Renal cortical epithelial cell (primary cell): ENCODE data around the gene RERE. TPM values are rescaled to one million over a fixed set of nuclear protein-coding genes. Genes with fewer than 3 reads are reported as not detected.

Experiments used
- DNase-seq: peaks from one replicate; pipeline ENCODE4 v3.0.0-alpha.2; 2011; ENCODE audit warnings: low read depth
- total RNA-seq: library from RNA; depleted of rRNA; stranded (reverse); fragments of >200 nt; gene quantifications from 2 replicates; pipeline ENCODE4 v1.2.3, GENCODE V29; 2014

Gene RERE
- total RNA-seq, 1 donor from 2014 or later = 57.8 TPM

DNA sequence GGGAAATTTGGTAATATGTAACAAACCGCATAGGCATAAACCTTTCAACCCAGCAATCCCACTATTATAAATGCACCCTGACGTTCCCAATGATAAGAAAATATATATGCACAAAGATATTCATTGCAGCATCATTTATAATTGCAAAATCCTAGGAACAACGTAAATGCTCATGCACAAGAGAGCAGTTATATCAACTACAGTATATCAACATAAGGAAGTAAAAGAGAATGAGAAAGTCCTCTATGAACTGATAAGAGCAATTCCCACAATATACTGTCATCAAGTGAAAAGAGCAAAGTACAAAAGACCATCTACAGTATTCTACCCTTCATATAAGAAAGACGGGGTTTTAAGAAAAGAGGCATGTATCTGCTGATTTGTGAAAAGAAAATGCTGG is 269.6 kb downstream of the RERE start:
- no peak for DNase-seq

DNA sequence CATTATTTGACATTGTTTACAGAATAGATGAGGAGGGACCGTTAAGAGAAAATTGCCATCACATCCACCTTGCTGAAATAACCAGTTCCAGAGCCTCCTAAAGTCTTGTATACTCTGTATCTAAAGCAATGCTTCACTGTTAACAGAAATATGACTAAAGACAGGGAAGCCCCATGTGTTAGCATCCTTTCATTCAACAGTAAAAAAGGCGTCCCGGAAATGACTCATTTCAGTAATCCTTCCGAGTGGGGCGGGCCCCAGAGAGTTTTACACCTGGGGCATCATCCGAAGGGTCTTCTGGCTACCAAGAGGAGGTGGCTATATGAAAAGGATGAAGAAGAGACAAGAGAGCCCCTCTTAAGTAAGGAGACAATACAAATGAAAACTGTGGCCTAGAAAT is 272.4 kb downstream of the RERE start:
- no peak for DNase-seq

DNA sequence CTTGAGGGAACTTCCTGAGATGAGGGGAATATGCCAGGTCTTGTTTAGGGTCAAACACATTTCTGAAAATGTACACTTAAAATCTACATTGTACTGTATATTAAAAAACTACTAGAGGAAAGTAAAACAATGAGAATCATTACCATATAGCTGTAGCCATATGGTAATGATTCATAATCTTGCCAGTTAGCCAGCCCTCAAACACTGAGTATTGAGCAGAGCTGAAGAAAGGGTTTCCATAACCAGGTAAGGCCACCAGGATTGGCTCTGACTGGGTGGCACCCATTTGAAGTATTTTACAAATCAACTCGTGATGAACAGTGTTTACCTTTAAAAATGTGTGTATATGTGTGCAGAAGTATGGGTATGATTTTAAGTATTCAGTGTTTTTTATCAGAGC is 272.8 kb downstream of the RERE start:
- DNase-seq = no peak

DNA sequence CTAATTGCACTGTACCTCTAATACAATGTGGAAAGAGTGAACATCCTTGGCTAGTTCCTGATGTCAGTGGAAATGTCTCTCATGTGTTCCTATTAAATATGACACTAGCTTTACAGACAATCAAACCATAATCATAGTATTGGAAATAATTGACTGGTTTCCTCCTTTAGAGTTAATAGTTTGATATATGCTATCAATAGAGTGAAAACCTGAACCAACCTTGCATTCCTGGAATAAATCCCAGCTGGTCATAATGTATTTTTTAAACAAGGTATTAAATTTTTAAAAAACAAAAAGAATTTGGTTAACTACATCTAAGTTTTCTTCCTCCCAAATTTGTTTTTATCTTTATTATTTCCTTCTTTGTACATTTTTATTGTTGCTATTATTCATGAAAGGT is 273.5 kb downstream of the RERE start:
- DNase-seq = no peak

DNA sequence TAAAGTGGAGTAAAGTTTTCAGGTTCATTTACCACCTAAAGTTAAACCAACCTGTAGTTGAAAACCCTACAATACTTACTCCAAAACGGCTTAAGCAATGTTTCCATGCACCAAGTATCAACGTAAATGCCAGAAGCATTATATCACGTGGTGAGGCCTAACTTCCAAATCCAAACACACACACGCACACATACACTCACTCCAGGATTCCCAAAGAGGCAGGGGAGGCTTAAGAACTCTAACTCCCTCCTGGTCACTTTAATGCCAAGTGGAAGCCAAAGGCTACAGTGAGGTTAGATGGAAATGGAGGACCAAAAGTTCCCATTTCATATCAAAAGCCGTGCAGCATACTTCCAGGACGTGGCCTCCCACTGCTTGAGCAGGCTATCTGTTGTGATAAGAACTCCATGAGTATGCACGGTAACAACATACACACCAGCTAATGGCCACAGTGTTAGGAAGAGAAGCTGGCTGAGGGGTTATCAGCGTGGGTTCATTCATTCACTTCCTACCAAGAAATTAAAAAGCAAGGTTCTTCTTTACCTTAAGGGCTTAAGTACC is 275.4 kb downstream of the RERE start:
- peak; percentile 49 for DNase-seq

DNA sequence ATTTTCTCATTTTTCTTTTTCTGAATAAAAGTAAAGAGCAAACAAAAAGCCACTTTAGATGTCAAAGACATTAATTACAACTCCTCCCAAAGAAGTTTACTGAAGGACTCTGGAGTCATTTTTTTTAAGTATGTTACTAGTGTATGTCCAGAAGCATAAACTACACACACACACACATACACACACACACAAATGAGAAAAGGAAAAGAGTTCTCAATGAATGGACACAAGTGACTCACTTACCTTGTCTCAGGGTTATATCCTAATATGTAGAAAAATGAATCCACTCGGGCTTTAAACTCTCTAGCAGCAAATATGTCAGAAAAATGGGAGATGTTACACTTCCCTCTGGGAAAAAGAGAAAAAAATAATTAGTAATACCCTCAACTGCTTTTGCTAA is 276.5 kb downstream of the RERE start:
- DNase-seq = peak; percentile 66

DNA sequence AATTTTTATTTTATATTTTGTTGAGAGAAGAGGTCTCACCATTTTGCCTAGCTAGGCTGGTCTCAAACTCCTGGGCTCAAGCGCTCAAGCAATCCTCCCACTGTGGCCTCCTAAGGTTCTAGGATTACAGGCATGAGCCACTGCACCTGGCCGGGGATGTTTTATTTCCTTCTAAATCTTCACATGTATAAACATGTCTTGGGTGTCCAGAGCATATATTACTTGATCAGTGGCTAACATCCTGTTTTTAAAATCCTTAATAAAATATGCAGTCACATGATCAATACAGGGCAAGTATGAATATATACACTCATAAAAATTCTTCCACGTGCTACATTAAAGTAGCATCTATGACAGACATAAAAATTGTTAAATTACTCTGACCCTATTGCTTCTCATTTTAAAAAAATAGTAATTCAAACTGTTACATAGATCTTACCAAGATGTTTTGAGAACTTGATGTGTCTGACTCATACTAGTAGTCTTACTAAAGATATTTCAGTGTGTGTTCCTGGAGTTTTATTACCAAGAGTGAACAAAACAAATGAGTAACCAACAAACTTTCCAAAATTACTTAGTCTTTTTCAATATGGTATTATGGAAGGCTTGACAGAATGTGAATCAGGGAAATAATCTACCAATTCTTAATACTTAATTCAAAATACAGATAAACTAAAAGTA is 277.0 kb downstream of the RERE start:
- DNase-seq = peak; percentile 94

DNA sequence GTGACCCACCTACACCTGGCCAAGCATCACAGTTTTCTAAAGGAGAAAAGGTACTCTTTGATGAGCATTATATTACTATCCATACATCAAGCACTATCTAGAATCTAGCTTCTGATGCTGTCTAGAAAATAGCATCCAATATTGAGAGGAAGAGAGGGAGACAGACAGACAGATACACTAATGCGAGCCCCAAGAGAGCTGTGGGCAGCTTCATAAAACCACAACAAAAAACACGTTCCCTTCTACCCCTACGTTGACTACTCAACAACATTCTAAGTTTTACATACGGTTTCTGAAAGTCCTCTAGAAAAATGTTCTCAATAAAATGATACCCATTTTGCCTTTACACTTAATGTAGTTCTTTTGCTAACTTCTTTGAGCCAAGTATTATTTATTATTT is 277.8 kb downstream of the RERE start:
- no peak for DNase-seq

DNA sequence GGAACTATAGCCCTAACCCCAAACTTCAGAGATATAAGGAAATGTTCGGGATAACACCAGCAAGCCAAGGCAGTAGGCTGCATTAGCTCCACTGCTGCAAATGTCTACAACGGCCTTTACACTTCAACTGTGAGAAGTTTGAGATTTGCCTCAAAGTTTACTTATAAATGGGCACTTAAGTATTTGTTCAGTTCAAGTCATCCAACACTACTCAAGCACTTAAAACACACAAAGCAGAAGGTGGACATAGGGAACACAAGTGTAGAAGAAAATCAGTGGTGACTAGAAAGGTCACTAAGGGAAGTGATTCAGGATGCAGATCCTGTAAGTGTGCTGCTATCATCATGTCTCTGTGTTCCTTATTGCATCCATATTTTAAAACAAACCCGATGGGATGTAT is 278.9 kb downstream of the RERE start:
- no peak for DNase-seq

DNA sequence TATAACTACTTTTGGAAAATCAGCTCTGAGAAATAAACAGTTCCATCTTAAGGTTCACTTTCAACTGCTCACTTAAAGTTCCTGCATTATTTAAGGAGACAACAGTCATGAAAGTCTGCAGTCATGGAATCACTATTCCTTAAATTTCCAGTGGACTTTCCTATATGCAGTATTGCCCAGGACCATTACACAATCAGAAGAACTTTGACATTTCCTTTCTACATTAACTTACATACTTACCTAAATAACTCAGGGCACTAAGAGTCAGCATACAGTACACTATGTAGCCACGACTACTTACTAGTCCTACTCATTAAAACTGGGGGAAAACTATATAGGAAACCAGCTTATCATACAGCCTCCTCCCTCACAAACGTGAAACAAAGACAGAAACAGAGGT is 279.4 kb downstream of the RERE start:
- no peak for DNase-seq

DNA sequence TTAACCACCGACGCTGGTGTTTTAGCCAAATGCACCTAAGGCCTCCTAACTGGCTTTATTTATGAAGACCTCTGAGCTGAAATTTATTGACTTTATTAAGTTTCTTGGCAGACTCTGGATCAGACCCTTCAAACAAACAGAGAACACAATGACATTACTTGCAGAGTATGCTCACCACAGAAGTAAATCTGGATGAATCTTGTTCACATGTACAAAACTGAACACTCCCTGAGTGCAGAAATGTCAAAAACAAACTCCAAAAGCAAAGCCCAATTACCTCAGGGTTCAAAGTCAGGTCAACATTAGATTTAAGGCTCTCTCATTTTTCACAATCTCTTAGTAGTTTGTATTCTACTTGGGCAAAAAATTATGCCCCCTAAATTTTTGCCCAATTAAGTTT is 280.9 kb downstream of the RERE start:
- DNase-seq = peak; percentile 22

DNA sequence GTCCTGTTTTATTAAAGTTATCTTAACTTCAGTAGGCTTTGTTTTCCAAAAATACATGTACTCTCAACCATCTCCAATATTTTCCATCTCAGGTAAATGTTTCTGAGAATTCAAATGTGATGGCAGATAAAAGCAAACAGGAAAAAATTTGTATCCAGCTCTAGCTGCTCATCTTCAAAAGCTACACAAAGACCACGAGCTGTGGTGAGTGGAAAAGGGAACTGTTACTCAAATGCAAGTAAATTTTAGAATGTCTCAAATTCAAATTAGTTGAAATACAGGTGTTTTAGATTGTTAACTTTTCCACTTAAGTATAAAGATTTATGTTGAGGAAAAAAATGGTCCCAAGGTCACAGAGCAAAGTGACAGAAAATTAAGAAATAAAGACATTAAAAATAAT is 283.5 kb downstream of the RERE start:
- DNase-seq = no peak

DNA sequence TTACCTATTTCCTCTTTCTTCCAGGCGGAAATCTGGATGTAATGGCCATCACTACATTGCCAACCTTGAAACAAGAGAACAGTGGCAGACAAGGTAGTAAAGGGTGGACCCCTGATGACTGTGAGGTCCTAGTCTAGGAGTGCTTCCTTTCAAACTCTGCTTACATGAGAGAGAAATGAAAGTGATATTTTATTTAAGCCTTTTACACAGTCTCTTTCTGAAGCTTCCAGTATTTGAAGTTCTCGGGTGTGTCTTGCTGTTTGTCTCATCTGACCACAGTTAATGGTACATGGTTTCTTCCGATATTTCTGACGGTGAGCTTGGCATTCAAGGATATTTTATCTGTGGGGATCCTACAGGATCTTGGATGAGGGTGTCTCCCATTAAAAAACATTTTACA is 284.3 kb downstream of the RERE start:
- DNase-seq = no peak

DNA sequence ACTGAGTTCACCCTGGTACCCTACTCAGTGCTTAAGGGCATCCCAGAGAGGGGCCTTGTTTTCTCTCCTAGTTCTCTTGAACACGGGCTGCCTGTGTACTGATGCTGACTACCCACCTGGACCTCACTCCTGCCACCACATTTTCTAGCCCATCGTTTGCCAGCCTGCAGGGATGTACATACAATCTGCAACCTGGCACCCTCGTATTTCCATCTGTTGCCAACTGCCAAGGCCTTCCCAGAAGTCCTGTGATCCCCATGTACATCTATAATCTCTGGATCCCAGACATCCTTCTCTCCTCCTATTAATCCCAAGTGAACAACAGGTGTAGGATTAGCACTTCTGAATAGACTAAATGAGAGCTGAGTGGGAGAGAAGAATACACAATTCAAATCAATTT is 287.5 kb downstream of the RERE start:
- DNase-seq = no peak

DNA sequence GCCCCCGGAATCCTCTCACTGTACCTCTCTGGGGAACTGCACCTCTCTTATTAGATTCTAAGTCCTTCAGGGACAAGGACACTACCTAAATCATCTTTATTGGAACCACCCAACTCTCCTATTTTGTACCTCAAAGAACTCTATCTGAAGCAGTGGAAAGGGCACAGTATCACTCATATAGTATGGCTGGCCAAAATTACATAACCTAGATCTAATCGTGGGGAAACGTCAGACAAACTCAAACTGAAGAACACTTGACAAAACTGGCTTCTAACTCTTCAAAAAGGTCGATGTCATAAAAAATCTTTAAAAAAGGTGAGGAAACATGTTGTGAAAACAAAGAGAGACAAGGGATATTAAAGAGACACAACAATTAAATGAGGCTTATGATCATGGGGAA is 289.5 kb downstream of the RERE start:
- no peak for DNase-seq

DNA sequence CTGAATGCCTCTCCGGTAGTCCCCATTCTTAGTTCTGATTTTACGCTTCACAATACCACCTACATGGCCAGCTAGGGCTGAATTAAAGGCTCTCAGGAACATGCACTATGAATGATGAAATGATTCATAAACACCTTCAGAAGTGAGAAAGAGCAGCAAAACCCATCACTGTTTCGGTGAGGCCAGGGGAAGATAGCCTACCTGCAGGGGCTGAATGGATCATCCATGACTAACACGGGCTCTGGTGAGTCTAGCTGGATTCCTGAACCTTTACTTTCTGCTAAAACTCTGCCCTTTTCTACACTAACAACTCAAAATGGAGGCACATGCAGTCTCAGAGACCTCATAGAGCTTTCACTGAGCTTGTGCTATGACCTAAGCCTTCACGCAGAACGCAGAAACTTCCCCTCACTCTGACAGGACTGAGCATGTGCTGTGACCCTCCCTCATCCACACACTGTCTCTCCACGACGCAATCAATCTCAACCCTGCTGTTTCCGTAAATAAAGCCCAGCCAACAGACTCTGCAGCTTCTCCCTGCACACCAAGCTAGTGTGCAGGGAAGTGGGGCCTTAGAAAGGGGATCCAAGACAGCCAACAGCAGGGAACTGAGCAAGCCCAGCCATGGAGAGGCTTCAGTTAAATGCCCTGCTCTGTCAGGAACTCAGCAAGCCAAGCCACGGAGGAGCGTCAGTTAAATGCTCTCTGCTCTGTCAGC is 291.7 kb downstream of the RERE start:
- peak; percentile 93 for DNase-seq

DNA sequence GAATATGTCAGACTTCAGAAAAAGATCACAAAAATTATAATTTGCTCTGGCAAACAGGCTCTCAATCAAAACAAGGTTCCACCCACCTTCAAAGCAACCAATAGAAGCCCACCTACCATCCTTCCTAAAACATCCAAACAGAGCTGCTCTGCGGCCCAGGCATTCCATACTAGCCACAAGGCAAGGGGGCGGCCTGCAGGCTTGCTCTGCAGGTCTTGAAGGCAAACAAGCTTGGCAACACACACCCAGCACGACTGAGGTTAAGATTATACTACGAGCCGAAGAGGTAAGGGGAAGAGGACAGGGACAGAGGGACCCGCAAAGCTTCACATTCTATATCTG is 292.3 kb downstream of the RERE start:
- peak; percentile 43 for DNase-seq

DNA sequence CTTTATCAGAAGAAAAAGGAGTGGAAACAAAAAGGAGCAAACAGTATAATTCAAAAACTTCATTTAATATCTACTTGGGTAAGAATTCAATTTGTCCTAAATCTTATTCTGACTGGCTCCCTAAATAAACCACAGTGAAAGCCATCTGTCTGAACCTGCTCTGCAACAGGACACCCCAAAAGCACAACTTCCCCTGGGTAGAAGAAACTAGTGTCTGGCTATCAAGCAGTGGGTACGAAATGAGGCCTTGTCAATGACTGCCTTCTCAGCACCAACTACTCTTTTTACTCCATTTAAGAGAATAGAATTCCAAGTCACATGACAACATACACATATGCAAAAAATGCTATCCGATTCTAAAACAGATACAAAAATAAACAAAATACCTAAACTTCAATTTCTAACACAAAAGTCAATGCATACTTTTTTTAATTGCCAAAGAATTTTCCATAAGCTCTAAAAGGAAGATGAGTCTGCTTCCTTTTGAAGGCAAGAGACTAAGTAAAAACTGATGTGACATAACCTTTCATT is 292.7 kb downstream of the RERE start:
- DNase-seq = no peak

DNA sequence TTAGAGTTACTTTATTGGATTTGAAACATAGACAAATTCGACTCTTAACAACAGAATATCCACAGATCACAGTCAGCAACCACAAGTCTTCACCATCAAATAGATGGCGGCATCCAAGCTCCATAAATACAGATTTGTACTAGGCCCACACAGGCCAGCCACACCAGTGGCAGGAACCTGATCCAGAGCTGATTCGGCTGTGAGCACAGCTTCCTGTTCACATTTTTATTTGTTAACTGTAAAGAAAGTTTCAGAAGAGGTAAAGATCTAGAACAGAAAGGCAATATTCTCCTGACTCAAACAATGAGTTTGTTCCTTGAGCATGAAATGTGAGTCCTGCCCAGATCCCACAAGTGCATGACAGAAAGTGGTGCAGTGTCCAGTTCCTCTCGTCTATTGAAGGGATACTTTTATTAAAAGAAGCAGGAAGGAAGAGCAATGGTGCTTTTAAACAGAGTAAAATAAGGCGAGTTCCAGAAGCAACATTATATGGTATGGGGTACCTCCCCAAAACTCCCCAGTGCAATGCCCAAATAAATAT is 293.7 kb downstream of the RERE start:
- no peak for DNase-seq

DNA sequence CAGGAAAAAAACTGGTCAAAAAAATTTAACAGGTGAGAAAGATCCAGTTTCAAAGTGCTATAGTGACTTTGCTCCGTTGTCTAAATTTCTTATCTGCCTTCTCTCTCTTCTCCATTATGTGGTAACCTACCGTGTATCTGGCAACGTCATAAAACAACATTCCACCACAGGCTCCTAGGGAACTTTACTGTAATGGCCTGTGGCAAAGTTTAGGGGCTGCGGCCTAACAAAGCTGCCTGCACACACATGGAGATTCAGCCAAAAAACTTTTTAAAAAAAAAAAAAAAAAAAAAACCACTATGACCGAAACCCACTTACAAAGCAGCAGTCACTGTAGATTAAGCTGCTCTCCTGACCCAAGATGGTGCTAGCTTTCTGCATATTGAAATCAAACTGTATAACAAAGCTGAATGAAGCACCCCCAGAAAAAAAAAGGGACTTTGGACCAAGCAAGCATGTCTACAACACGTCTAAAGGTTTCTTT is 296.9 kb downstream of the RERE start:
- peak; percentile 41 for DNase-seq

DNA sequence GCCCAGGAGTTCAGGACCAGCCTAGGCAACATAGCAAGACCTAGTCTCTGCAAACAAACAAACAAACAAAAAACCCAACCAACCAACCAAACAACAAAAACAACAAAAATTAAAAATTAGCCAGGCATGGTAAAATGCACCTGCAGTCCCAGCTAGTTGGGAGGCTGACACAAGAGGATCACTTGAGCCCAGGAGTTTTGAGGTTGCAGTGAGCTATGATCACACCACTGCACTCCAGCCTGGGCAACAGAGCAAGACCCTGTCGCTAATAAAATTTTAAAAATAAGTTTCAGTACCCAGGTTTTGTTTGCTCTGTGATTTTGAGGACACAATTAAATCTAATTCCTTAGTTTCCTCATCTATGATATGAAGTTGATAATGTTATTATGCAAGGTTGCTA is 298.3 kb downstream of the RERE start:
- no peak for DNase-seq

DNA sequence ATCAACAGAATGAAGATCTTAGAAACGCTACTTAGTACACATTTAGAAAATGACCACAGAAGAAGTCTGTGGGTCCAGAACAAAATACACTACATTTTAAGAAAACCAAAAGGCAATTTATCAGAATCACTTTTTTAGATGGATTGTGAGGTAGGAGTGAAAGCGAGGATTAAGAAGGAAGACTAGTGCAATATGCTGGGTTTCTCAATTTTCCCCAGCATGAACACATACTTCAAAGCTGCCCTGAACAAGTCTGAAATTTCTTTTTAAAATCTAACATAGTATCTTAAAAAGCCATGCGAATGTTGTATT is 299.0 kb downstream of the RERE start:
- no peak for DNase-seq
